Gastrocnemius medialis (tissue), 4 donors: ENCODE results near the gene LGALS9C.
"Not testable (repeated sequence)": the region's sequence is repeated elsewhere in the genome, so short reads cannot be mapped to it uniquely, and the experiment has no call there.

Source experiments
- POLR2A ChIP-seq, 2 donors: fragments of 450-650 bp; IDR thresholded peaks; one replicate each; pipeline ENCODE4 v1.6.1; 2017; ENCODE audit warnings: antibody characterized with exemption in 2 of 2, mild to moderate bottlenecking in 2 of 2, moderate library complexity in 2 of 2
- TF ChIP-seq, protein P1 (sequence below), 5 experiments: fragments of 450-650 bp in 3 of 5; fragments of 200-600 bp in 2 of 5; sonication (generic) in 2 of 5; IDR thresholded peaks in 4 of 5; conservative IDR thresholded peaks in 1 of 5; 1 replicate in 4 of 5; 2 replicates in 1 of 5; pipeline ENCODE4 v1.5.1; 2016 to 2019; ENCODE audit warnings: antibody characterized with exemption in 5 of 5, mild to moderate bottlenecking in 3 of 5, moderate library complexity in 3 of 5

- TF ChIP-seq, protein P1, sequence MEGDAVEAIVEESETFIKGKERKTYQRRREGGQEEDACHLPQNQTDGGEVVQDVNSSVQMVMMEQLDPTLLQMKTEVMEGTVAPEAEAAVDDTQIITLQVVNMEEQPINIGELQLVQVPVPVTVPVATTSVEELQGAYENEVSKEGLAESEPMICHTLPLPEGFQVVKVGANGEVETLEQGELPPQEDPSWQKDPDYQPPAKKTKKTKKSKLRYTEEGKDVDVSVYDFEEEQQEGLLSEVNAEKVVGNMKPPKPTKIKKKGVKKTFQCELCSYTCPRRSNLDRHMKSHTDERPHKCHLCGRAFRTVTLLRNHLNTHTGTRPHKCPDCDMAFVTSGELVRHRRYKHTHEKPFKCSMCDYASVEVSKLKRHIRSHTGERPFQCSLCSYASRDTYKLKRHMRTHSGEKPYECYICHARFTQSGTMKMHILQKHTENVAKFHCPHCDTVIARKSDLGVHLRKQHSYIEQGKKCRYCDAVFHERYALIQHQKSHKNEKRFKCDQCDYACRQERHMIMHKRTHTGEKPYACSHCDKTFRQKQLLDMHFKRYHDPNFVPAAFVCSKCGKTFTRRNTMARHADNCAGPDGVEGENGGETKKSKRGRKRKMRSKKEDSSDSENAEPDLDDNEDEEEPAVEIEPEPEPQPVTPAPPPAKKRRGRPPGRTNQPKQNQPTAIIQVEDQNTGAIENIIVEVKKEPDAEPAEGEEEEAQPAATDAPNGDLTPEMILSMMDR (IDR thresholded peaks at IDR 0.05 in 4 of 5, conservative IDR thresholded peaks at IDR 0.05 in 1 of 5), result not testable (repeated sequence)
- not testable (repeated sequence) for TF ChIP-seq POLR2A (IDR thresholded peaks at IDR 0.05)
Observed at GRCh38 chr17:18477367-18477766, 778 bp downstream of the LGALS9C start.
